Measurements from ENCODE around the gene XYLT1. TPM values are rescaled to one million over a fixed set of nuclear protein-coding genes. Genes with fewer than 3 reads are reported as not detected.

XYLT1 gene
- total RNA-seq, 1 experiment from 2014 or later, result 12.5 TPM

DNA sequence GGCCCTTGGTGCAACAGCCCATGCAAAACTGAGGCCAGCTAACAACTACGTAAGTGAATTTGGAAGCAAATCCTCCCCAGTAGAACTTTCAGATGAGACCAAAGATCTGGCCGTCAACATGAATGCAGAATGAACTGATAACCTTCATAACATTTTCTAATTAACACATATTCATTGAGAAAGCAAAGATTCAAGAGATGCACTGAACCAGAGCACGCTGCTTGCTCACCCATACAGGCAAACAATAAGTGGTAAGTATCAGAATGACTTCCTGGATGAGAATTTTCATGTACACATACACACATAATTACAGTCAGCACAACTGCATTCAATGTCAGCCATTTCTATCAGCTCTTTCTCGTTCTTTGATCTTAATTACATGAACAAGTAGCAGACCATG, 30.6 kb downstream of the XYLT1 start:
- Mint-ChIP-seq H3K36me3 (ENCODE audit: insufficient read depth, unreplicated experiment) (no peaks in the 10 kb centered on the region), H3K4me1 (ENCODE audit: low read depth, unreplicated experiment) (no peaks in the 10 kb centered on the region), H3K9me3 (ENCODE audit: unreplicated experiment) (no peaks in the 10 kb centered on the region), H3K4me3 (ENCODE audit: unreplicated experiment) (no peak overlapping the region), H3K27me3 (ENCODE audit: insufficient read depth, unreplicated experiment) (no peaks in the 10 kb centered on the region), H3K27ac (ENCODE audit: unreplicated experiment) (no peak overlapping the region)
- H3K27me3 ChIP-seq (replicated peaks; ENCODE audit: control insufficient read depth, insufficient read depth, low read length), result no peaks in the 10 kb centered on the region
- H3K36me3 ChIP-seq (ENCODE audit: control insufficient read depth, insufficient read depth, low read length), result no peaks in the 10 kb centered on the region
- no peak overlapping the region for H3K4me3 ChIP-seq (ENCODE audit: low read depth, low read length)
- TF ChIP-seq, protein P1, sequence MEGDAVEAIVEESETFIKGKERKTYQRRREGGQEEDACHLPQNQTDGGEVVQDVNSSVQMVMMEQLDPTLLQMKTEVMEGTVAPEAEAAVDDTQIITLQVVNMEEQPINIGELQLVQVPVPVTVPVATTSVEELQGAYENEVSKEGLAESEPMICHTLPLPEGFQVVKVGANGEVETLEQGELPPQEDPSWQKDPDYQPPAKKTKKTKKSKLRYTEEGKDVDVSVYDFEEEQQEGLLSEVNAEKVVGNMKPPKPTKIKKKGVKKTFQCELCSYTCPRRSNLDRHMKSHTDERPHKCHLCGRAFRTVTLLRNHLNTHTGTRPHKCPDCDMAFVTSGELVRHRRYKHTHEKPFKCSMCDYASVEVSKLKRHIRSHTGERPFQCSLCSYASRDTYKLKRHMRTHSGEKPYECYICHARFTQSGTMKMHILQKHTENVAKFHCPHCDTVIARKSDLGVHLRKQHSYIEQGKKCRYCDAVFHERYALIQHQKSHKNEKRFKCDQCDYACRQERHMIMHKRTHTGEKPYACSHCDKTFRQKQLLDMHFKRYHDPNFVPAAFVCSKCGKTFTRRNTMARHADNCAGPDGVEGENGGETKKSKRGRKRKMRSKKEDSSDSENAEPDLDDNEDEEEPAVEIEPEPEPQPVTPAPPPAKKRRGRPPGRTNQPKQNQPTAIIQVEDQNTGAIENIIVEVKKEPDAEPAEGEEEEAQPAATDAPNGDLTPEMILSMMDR (IDR thresholded peaks at IDR 0.05; ENCODE audit: insufficient read depth in 1 of 2, low read depth in 1 of 2, low read length in 1 of 2, severe bottlenecking in 1 of 2, unreplicated experiment in 1 of 2), result no peak
- ChIA-PET CTCF (no interaction called here), POLR2A (no interaction called here)
- no peaks in the 10 kb centered on the region for H3K4me1 ChIP-seq
- BruUV-seq (replicated peaks), result no TSS peak
- intact Hi-C loops (cut with micrococcal nuclease; ENCODE audit: unreplicated experiment), result no loop called here
- DNase-seq, result no peak
- H3K9me3 ChIP-seq, result no peaks in the 10 kb centered on the region

DNA sequence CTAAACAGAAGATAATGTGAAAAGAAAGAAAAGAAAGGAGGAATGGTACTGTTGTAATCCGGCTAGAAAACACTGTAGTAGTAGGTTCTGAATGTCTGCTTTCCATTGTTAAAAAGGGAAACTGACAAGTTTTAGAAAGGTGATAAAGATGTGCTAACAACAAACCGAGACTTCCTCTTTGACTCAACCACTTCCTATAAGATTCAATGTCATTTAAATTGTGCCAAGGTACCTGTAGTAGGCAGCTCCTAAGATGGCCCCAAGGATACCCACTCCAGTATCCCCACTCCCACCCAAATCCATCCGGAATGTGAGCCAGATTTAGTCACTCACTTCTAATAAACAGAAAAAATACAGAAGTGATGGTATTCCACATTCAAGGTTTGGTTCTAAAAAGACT, 31.2 kb downstream of the XYLT1 start:
- TF ChIP-seq, protein P1 (IDR thresholded peaks at IDR 0.05; ENCODE audit: insufficient read depth in 1 of 2, low read depth in 1 of 2, low read length in 1 of 2, severe bottlenecking in 1 of 2, unreplicated experiment in 1 of 2), result no peak
- intact Hi-C loops (cut with micrococcal nuclease; ENCODE audit: unreplicated experiment), result no loop called here
- Mint-ChIP-seq H3K36me3 (ENCODE audit: insufficient read depth, unreplicated experiment) (no peaks in the 10 kb centered on the region), H3K9me3 (ENCODE audit: unreplicated experiment) (no peaks in the 10 kb centered on the region), H3K27ac (ENCODE audit: unreplicated experiment) (no peak overlapping the region), H3K4me3 (ENCODE audit: unreplicated experiment) (no peak overlapping the region), H3K4me1 (ENCODE audit: low read depth, unreplicated experiment) (no peaks in the 10 kb centered on the region), H3K27me3 (ENCODE audit: insufficient read depth, unreplicated experiment) (no peaks in the 10 kb centered on the region)
- Histone ChIP-seq H3K4me3 (ENCODE audit: low read depth, low read length) (no peak overlapping the region), H3K27me3 (replicated peaks; ENCODE audit: control insufficient read depth, insufficient read depth, low read length) (no peaks in the 10 kb centered on the region), H3K36me3 (ENCODE audit: control insufficient read depth, insufficient read depth, low read length) (no peaks in the 10 kb centered on the region), H3K9me3 (no peaks in the 10 kb centered on the region), H3K4me1 (no peaks in the 10 kb centered on the region)
- ChIA-PET CTCF (no interaction called here), POLR2A (no interaction called here)
- no peak for DNase-seq
- no TSS peak for BruUV-seq (replicated peaks)

DNA sequence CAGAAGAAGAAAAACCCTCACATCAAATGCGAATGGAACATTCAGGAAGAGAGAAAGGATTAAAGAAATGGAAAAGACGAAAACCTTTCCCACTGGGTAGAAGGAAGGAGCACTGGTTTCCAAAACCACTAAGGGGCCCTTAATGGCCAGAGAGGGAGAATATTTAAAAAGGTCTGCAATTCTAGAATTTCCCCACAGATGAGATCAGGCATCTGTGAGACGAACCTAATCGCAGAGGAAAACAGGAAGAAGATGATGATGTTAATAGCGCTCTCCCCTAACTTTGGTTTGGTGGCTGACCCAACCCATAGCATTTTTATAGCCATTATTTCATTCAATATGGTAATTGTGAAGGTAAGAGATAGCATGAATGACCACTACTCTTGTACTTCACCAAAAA, 32.8 kb downstream of the XYLT1 start:
- intact Hi-C loops (cut with micrococcal nuclease; ENCODE audit: unreplicated experiment), result no loop called here
- Mint-ChIP-seq H3K4me1 (ENCODE audit: low read depth, unreplicated experiment) (no peaks in the 10 kb centered on the region), H3K4me3 (ENCODE audit: unreplicated experiment) (no peak overlapping the region), H3K27ac (ENCODE audit: unreplicated experiment) (peak overlapping the region; percentile 32), H3K27me3 (ENCODE audit: insufficient read depth, unreplicated experiment) (no peaks in the 10 kb centered on the region), H3K9me3 (ENCODE audit: unreplicated experiment) (no peaks in the 10 kb centered on the region), H3K36me3 (ENCODE audit: insufficient read depth, unreplicated experiment) (no peaks in the 10 kb centered on the region)
- no peak overlapping the region for H3K4me3 ChIP-seq (ENCODE audit: low read depth, low read length)
- no peaks in the 10 kb centered on the region for H3K9me3 ChIP-seq
- H3K27me3 ChIP-seq (replicated peaks; ENCODE audit: control insufficient read depth, insufficient read depth, low read length), result no peaks in the 10 kb centered on the region
- TF ChIP-seq, protein P1 (IDR thresholded peaks at IDR 0.05; ENCODE audit: insufficient read depth in 1 of 2, low read depth in 1 of 2, low read length in 1 of 2, severe bottlenecking in 1 of 2, unreplicated experiment in 1 of 2), result no peak
- DNase-seq, result no peak
- CTCF ChIA-PET, result no interaction called here
- no peaks in the 10 kb centered on the region for H3K4me1 ChIP-seq
- no peaks in the 10 kb centered on the region for H3K36me3 ChIP-seq (ENCODE audit: control insufficient read depth, insufficient read depth, low read length)
- BruUV-seq (replicated peaks), result no TSS peak
- POLR2A ChIA-PET, result no interaction called here
